ENCODE data around the gene NAV2.
A peak's percentile ranks its signal among the peaks of the same experiment; 100 is the strongest.

Gene NAV2

DNA sequence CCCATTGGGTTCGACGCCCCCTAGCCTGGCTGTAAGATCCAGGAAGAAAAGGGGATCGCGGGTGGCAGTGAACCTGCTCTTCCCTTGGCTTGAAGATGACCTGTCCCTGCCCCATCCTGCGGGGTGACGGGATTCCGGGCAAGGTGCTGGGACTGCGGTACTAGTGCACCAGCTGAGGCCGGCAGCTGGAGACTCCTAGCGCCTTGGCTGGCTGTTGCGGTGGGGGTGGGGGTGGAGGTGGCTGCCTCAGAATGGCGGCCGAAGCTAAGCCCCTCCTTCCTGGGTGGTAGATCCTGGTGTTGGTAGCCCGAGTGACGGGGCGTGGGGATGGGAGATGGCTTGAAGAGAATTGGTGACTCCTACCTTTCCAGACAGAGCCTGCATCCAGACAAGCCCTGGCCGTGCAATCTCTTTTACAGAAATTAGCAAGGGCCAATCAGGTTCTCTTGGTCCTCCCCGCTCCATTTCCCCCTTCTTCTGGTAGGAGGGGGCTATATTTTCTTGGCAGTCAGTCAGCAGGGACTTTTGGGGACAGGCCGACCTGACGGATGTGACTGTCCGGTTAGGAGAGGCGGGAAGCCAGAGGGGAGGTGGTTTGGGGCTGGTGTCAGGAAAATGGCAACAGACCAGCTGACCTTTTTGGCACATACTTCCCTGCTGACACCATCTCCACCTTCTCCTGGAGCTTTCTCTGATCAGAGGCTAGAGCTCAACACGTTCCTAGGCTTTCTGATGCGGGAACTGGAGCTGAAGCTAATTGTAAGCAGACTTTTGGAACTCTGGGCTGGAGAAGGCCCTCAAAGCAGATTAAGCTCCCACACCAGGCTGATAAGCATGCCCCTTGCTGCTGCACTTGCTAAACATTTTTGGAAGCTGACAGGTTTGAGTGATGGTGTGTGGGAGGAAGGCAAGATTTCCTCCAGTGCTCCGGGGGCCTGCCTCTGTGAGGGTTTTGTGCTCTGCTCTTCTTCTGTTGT, 2.0 kb downstream of the NAV2 start:
- no peak for TF ChIP-seq CTCF (conservative IDR thresholded peaks at IDR 0.05; ENCODE audit: control insufficient read depth, insufficient read depth, low read depth, low read length)
- H3K4me3 ChIP-seq (ENCODE audit: control insufficient read depth, low read depth, low read length) = peak overlapping the region; percentile 96
- DNase-seq (ENCODE audit: low read depth) = peak; percentile 81

DNA sequence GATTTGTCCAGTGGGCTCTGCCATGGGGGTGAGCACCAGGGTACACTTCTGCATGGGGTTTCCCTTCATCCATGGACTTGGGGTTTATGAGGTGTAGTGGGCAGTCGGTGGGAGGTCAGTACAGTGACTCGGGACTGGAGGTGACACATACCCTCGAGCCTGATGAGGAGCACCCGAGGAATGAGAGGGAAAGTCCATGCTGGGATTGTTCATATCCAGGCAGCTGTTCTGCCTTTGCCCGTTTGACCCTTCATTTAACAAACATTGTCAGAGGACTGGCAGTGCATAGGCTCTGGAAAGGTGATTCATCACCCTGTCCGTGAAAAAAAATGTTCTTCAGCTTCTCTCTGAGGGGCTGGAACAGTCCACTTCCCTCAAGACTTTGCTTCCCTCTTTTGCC, 2.7 kb downstream of the NAV2 start:
- TF ChIP-seq CTCF (conservative IDR thresholded peaks at IDR 0.05; ENCODE audit: control insufficient read depth, insufficient read depth, low read depth, low read length) = no peak
- H3K4me3 ChIP-seq (ENCODE audit: control insufficient read depth, low read depth, low read length) = peak overlapping the region; percentile 96
- DNase-seq (ENCODE audit: low read depth) = peak; percentile 96

- no peak for TF ChIP-seq CTCF (conservative IDR thresholded peaks at IDR 0.05; ENCODE audit: control insufficient read depth, insufficient read depth, low read depth, low read length)
- H3K4me3 ChIP-seq (ENCODE audit: control insufficient read depth, low read depth, low read length) = no peak overlapping the region
- no peak for DNase-seq (ENCODE audit: low read depth)
These were observed 5.4 kb downstream of the NAV2 start for GRCh38 chr11:19718051-19718450.

- H3K4me3 ChIP-seq (ENCODE audit: control insufficient read depth, low read depth, low read length) = no peak overlapping the region
- DNase-seq (ENCODE audit: low read depth) = no peak
- no peak for TF ChIP-seq CTCF (conservative IDR thresholded peaks at IDR 0.05; ENCODE audit: control insufficient read depth, insufficient read depth, low read depth, low read length)
These were observed 6.3 kb downstream of the NAV2 start for GRCh38 chr11:19718951-19719350.

GRCh38 chr11:19719960-19720359, 7.3 kb downstream of the NAV2 start:
- TF ChIP-seq CTCF (conservative IDR thresholded peaks at IDR 0.05; ENCODE audit: control insufficient read depth, insufficient read depth, low read depth, low read length) = no peak
- DNase-seq (ENCODE audit: low read depth) = no peak
- H3K4me3 ChIP-seq (ENCODE audit: control insufficient read depth, low read depth, low read length) = no peak overlapping the region

DNA sequence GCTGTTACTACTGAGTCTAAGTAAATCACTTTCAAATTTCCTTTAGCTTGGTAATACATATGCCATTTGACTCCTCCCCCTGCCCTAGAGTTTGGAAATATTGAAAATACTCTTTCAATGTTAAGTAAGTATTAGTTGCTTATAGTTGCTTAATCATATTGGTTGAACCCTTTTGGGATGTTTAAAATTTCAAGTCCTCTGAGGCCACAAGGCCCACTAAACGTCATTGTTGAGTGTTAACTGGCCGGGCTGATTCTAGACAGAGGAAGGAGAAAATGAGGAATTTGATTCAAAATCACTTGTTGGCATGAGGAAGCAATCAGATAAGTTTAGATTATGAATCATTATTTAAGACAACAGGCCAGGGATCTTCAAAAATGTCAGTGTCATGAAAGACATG, 8.5 kb downstream of the NAV2 start:
- DNase-seq (ENCODE audit: low read depth) = no peak
- no peak for TF ChIP-seq CTCF (conservative IDR thresholded peaks at IDR 0.05; ENCODE audit: control insufficient read depth, insufficient read depth, low read depth, low read length)
- no peak overlapping the region for H3K4me3 ChIP-seq (ENCODE audit: control insufficient read depth, low read depth, low read length)
